CD14-positive monocyte (primary cell): ENCODE data around the gene BLZF1. TPM values are rescaled to one million over a fixed set of nuclear protein-coding genes. Genes with fewer than 3 reads are reported as not detected.
"Not testable (repeated sequence)": the region's sequence is repeated elsewhere in the genome, so short reads cannot be mapped to it uniquely, and the experiment has no call there.

Experiments used
- DNase-seq, 3 donors: peaks; one replicate each; pipeline ENCODE4 v3.0.0-alpha.2; 2011 to 2022
- H2AFZ ChIP-seq: 2 replicates; pipeline ENCODE4 v1.6.0; 2012; ENCODE audit warnings: mild to moderate bottlenecking, low read depth, low read length, inconsistent platforms; ENCODE audit not compliant: insufficient read depth, poor library complexity, severe bottlenecking
- H3K27ac ChIP-seq, 2 donors: 1 replicate in 1 of 2; 2 replicates in 1 of 2; pipeline ENCODE4 v1.5.1; 2012 to 2013; ENCODE audit warnings: low read length in 2 of 2, control low read depth in 1 of 2, inconsistent platforms in 1 of 2, low read depth in 1 of 2, mild to moderate bottlenecking in 1 of 2
- H3K27me3 ChIP-seq, 2 donors: one replicate each; pipeline versions ENCODE4 v1.6.0 to v1.6.1; 2011 to 2013; ENCODE audit warnings: low read length in 2 of 2; ENCODE audit not compliant: control insufficient read depth in 2 of 2, insufficient read depth in 2 of 2
- H3K36me3 ChIP-seq, 2 donors: replicated peaks in 1 of 2; 1 replicate in 1 of 2; 2 replicates in 1 of 2; pipeline versions ENCODE4 v1.5.1 to v1.6.1; 2012 to 2013; ENCODE audit warnings: low read length in 2 of 2, control low read depth in 1 of 2, inconsistent platforms in 1 of 2, mild to moderate bottlenecking in 1 of 2; ENCODE audit not compliant: insufficient read depth in 2 of 2, control insufficient read depth in 1 of 2
- H3K4me1 ChIP-seq, 2 donors: 1 replicate in 1 of 2; 2 replicates in 1 of 2; pipeline versions ENCODE4 v1.5.1 to v1.6.1; 2012 to 2013; ENCODE audit warnings: low read length in 2 of 2, control low read depth in 1 of 2, inconsistent platforms in 1 of 2, mild to moderate bottlenecking in 1 of 2, moderate library complexity in 1 of 2; ENCODE audit not compliant: insufficient read depth in 2 of 2, control insufficient read depth in 1 of 2
- H3K4me2 ChIP-seq: replicated peaks from 2 replicates; pipeline ENCODE3; 2012; ENCODE audit warnings: low read length, moderate library complexity, mild to moderate bottlenecking; ENCODE audit not compliant: poor library complexity, severe bottlenecking; ENCODE audit errors: extremely low read depth
- H3K4me3 ChIP-seq, 3 experiments: fragments of 200-600 bp in 1 of 3; sonication (generic) in 1 of 3; replicated peaks in 1 of 3; 1 replicate in 2 of 3; 2 replicates in 1 of 3; pipeline ENCODE4 v1.5.1; 2011 to 2013; ENCODE audit warnings: low read length in 3 of 3, mild to moderate bottlenecking in 3 of 3, control low read depth in 2 of 3, low read depth in 2 of 3, inconsistent platforms in 1 of 3, moderate library complexity in 1 of 3
- H3K79me2 ChIP-seq: 2 replicates; pipeline ENCODE4 v1.6.0; 2012; ENCODE audit warnings: mild to moderate bottlenecking, control low read depth, inconsistent platforms, low read length, moderate library complexity; ENCODE audit not compliant: insufficient read depth
- H3K9ac ChIP-seq: 2 replicates; pipeline ENCODE4 v1.6.0; 2017; ENCODE audit warnings: low read length, mild to moderate bottlenecking; ENCODE audit not compliant: insufficient read depth, poor library complexity, severe bottlenecking
- H3K9me3 ChIP-seq, 2 donors: replicated peaks in 1 of 2; 1 replicate in 1 of 2; 2 replicates in 1 of 2; pipeline versions ENCODE4 v1.5.1 to v1.6.1; 2012 to 2013; ENCODE audit warnings: low read length in 2 of 2, control low read depth in 1 of 2; ENCODE audit not compliant: control insufficient read depth in 1 of 2, insufficient read depth in 1 of 2
- H4K20me1 ChIP-seq: 2 replicates; pipeline ENCODE4 v1.6.0; 2012; ENCODE audit warnings: mild to moderate bottlenecking, low read length, control low read depth, moderate library complexity; ENCODE audit not compliant: insufficient read depth
- H3K27ac Mint-ChIP-seq, 7 donors: one replicate each; pipeline ENCODE4 v1.8.0; 2020; ENCODE audit warnings: mild to moderate bottlenecking in 7 of 7, mixed read lengths in 7 of 7, moderate library complexity in 6 of 7, inconsistent platforms in 2 of 7
- H3K27me3 Mint-ChIP-seq, 3 donors: one replicate each; pipeline ENCODE4 v1.8.0; 2021 to 2022; ENCODE audit warnings: low read depth in 3 of 3, mild to moderate bottlenecking in 3 of 3, mixed read lengths in 3 of 3, moderate library complexity in 3 of 3, inconsistent platforms in 1 of 3
- H3K36me3 Mint-ChIP-seq, 2 donors: one replicate each; pipeline ENCODE4 v1.8.0; 2020; ENCODE audit warnings: mixed read lengths in 2 of 2, inconsistent platforms in 1 of 2, mild to moderate bottlenecking in 1 of 2
- H3K4me1 Mint-ChIP-seq: one replicate; pipeline ENCODE4 v1.8.0; 2020; ENCODE audit warnings: mild to moderate bottlenecking, mixed read lengths
- H3K4me3 Mint-ChIP-seq, 2 donors: one replicate each; pipeline ENCODE4 v1.8.0; 2020; ENCODE audit warnings: mild to moderate bottlenecking in 2 of 2, mixed read lengths in 2 of 2, moderate library complexity in 1 of 2
- H3K9me3 Mint-ChIP-seq, 7 donors: one replicate each; pipeline ENCODE4 v1.8.0; 2020 to 2022; ENCODE audit warnings: mixed read lengths in 7 of 7, mild to moderate bottlenecking in 6 of 7, moderate library complexity in 6 of 7, inconsistent platforms in 2 of 7
- WGBS: methylation state at CpG from one replicate; pipeline ENCODE4 v1.1.5; 2013; ENCODE audit warnings: missing lambda C conversion rate; ENCODE audit not compliant: insufficient coverage; 5-methylcytosine and 5-hydroxymethylcytosine counted together
- intact Hi-C, 2 donors: fragments of 100-400 bp; cut with micrococcal nuclease; formaldehyde crosslinking; loops; one replicate each; pipeline versions ENCODE4 v1.15.0 to v1.15.1; 2023
- polyA plus RNA-seq, 3 donors: library from polyadenylated mRNA; depleted of rRNA in 1 of 3; unstranded in 2 of 3; stranded (reverse) in 1 of 3; fragments of 300-500 nt in 2 of 3; fragments of >200 nt in 1 of 3; fragmentation: Illumina TruSeq in 2 of 3; gene quantifications; 1 replicate in 2 of 3; 2 replicates in 1 of 3; pipeline ENCODE4 v1.2.3, GENCODE V29; 2012 to 2021
- TF ChIP-seq, protein P1 (sequence below): fragments of 200-600 bp; IDR thresholded peaks from one replicate; pipeline ENCODE4 v1.8.0; 2022; ENCODE audit warnings: antibody characterized with exemption, mild to moderate bottlenecking

The BLZF1 gene
- polyA plus RNA-seq, 3 donors: 4.8 to 7.9 (median 5.5) TPM

DNA sequence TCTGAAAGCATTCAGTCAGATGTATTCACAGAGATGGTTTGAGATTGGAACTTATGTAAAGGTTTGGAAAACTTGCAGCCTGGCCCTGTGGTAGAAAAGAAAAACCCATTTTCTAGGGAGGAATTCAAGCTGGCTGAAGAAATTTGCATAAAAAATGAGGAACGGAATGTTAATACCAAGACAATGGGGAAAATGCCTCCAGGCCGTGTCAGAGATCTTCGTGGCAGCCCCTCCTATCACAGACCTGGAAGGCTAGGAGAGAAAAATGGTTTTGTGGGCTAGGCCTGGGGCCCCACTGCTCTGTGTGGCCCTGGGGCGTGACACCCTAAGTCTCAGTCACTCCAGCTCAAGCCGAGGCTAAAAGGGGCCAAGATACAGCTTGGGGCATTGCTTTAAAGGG is 27.1 kb upstream of the BLZF1 start:
- Histone ChIP-seq H3K27me3 (no peaks in the 10 kb centered on the region), H3K27ac (no peak overlapping the region), H3K9ac (no peak overlapping the region), H3K4me3 (no peak overlapping the region), H3K36me3 (no peaks in the 10 kb centered on the region), H3K4me1 (no peaks in the 10 kb centered on the region), H3K9me3 (peaks cover 0 to 8% of the 10 kb centered on the region in 2 donors), H3K4me2 (no peak overlapping the region), H2AFZ (no peak overlapping the region), H4K20me1 (no peaks in the 10 kb centered on the region), H3K79me2 (no peaks in the 10 kb centered on the region)
- H3K27me3 Mint-ChIP-seq: no peaks in the 10 kb centered on the region
- H3K4me3 Mint-ChIP-seq: no peak overlapping the region
- peaks cover 1 to 22% (median 15%) of the 10 kb centered on the region in 7 donors for H3K9me3 Mint-ChIP-seq
- peaks cover 0 to 3% of the 10 kb centered on the region in 2 donors for H3K36me3 Mint-ChIP-seq
- no peak for DNase-seq
- no peaks in the 10 kb centered on the region for H3K4me1 Mint-ChIP-seq
- TF ChIP-seq, protein P1, sequence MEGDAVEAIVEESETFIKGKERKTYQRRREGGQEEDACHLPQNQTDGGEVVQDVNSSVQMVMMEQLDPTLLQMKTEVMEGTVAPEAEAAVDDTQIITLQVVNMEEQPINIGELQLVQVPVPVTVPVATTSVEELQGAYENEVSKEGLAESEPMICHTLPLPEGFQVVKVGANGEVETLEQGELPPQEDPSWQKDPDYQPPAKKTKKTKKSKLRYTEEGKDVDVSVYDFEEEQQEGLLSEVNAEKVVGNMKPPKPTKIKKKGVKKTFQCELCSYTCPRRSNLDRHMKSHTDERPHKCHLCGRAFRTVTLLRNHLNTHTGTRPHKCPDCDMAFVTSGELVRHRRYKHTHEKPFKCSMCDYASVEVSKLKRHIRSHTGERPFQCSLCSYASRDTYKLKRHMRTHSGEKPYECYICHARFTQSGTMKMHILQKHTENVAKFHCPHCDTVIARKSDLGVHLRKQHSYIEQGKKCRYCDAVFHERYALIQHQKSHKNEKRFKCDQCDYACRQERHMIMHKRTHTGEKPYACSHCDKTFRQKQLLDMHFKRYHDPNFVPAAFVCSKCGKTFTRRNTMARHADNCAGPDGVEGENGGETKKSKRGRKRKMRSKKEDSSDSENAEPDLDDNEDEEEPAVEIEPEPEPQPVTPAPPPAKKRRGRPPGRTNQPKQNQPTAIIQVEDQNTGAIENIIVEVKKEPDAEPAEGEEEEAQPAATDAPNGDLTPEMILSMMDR: no peak
- peak overlapping the region in 1 of 7 donors; percentile 29 for H3K27ac Mint-ChIP-seq
- intact Hi-C loops: loop anchor here in 1 of 2 donors (10.0 kb wide), 1 partner anchor 896 kb away; no protein-coding TSS in a partner anchor
- WGBS: 100% methylated on average over 2 of the region's 5 CpGs

DNA sequence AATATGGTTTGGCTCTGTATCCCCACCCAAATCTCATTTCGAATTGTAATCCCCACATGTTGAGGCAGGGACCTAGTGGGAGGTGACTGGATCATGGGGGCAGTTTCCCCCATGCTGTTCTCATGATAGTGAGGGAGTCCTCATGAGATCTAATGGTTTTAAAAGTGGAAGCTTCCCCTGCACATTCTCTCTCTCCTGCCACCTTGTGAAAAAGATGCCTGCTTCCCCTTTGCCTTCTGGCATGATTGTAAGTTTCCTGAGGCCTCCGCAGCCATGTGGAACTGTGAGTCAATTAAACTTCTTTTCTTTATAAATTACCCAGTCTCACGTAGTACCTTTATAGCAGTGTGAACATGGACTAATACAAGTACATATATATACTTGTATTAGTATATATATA is 25.9 kb upstream of the BLZF1 start:
- not testable (repeated sequence) for H3K4me2 ChIP-seq, H3K36me3 ChIP-seq, DNase-seq, H3K27me3 ChIP-seq, H2AFZ ChIP-seq, H3K27ac ChIP-seq, H3K4me1 Mint-ChIP-seq, H3K4me1 ChIP-seq, H3K4me3 ChIP-seq, H3K4me3 Mint-ChIP-seq, H3K27ac Mint-ChIP-seq, H3K9me3 ChIP-seq, H4K20me1 ChIP-seq, H3K27me3 Mint-ChIP-seq, H3K36me3 Mint-ChIP-seq, H3K9ac ChIP-seq, H3K79me2 ChIP-seq
- intact Hi-C loops: loop anchor here in 1 of 2 donors (10.0 kb wide), 1 partner anchor 897 kb away; no protein-coding TSS in a partner anchor
- WGBS: no CpG with 5 or more reads among the region's 3 CpGs
- peaks cover 1 to 15% (median 10%) of the 10 kb centered on the region in 7 donors for H3K9me3 Mint-ChIP-seq
